GM19372 (cell line): ENCODE results near the gene YY1AP1.
"Not testable (repeated sequence)": the region's sequence is repeated elsewhere in the genome, so short reads cannot be mapped to it uniquely, and the experiment has no call there.

ENCODE experiments used
- ATAC-seq: cut with Tn5 transposase; IDR thresholded peaks from one replicate; pipeline ENCODE4 v1.9.1; 2021; ENCODE audit warnings: mild to moderate bottlenecking, low read depth, moderate library complexity; ENCODE audit not compliant: unreplicated experiment

The YY1AP1 gene

GRCh38 chr1:155688324-155689080 lies at the start of gene YY1AP1:
TSS of gene YY1AP1 (minus strand) at chr1:155688774. CDS start at chr1:155680436, 8,338 bp downstream.
- peak; percentile 77 for ATAC-seq

GRCh38 chr1:155729031-155729898 lies 40.7 kb upstream of the YY1AP1 start:
- ATAC-seq: no peak

GRCh38 chr1:155725142-155725541 lies 36.6 kb upstream of the YY1AP1 start:
- ATAC-seq: no peak

GRCh38 chr1:155719703-155720102 lies 31.1 kb upstream of the YY1AP1 start:
- no peak for ATAC-seq

GRCh38 chr1:155718524-155719115 lies 30.0 kb upstream of the YY1AP1 start:
- ATAC-seq: not testable (repeated sequence)

GRCh38 chr1:155717041-155717440 lies 28.5 kb upstream of the YY1AP1 start:
- no peak for ATAC-seq

- ATAC-seq: no peak
Observed at GRCh38 chr1:155715777-155716176, 27.2 kb upstream of the YY1AP1 start.

- not testable (repeated sequence) for ATAC-seq
Observed at GRCh38 chr1:155715056-155715455, 26.5 kb upstream of the YY1AP1 start.

GRCh38 chr1:155713075-155713474 lies 24.5 kb upstream of the YY1AP1 start:
- ATAC-seq: no peak

- ATAC-seq: not testable (repeated sequence)
Observed at GRCh38 chr1:155712636-155713035, 24.1 kb upstream of the YY1AP1 start.

GRCh38 chr1:155711457-155711856 lies 22.9 kb upstream of the YY1AP1 start:
- not testable (repeated sequence) for ATAC-seq

- no peak for ATAC-seq
Observed at GRCh38 chr1:155709391-155709790, 20.8 kb upstream of the YY1AP1 start.

- ATAC-seq: no peak
Observed at GRCh38 chr1:155706139-155706538, 17.6 kb upstream of the YY1AP1 start.

GRCh38 chr1:155704414-155704813 lies 15.8 kb upstream of the YY1AP1 start:
- ATAC-seq: not testable (repeated sequence)

GRCh38 chr1:155703216-155703615 lies 14.6 kb upstream of the YY1AP1 start:
- no peak for ATAC-seq

GRCh38 chr1:155701675-155702074 lies 13.1 kb upstream of the YY1AP1 start:
- ATAC-seq: not testable (repeated sequence)

- not testable (repeated sequence) for ATAC-seq
Observed at GRCh38 chr1:155699062-155699461, 10.5 kb upstream of the YY1AP1 start.

- no peak for ATAC-seq
Observed at GRCh38 chr1:155698382-155699038, 9.9 kb upstream of the YY1AP1 start.

GRCh38 chr1:155697616-155698015 lies 9.0 kb upstream of the YY1AP1 start:
- ATAC-seq: not testable (repeated sequence)

GRCh38 chr1:155697046-155697445 lies 8.5 kb upstream of the YY1AP1 start:
- no peak for ATAC-seq

GRCh38 chr1:155696524-155696923 lies 8.0 kb upstream of the YY1AP1 start:
- ATAC-seq: no peak
